NCI-H1092 treated with DMSO at 0.1 percent for 48 hours (cell line): ENCODE measurements around the gene OGDHL.
A peak's percentile ranks its signal among the peaks of the same experiment; 100 is the strongest.
"Not testable (repeated sequence)": the region's sequence is repeated elsewhere in the genome, so short reads cannot be mapped to it uniquely, and the experiment has no call there.

ENCODE experiments used
- DNase-seq: peaks from one replicate; lab custom pipeline; 2025; lab: John Stamatoyannopoulos, UW

The OGDHL gene

GRCh38 chr10:49739426-49739825, 22.7 kb downstream of the OGDHL start:
- no peak for DNase-seq

GRCh38 chr10:49738616-49739360, 23.3 kb downstream of the OGDHL start:
- DNase-seq = no peak

- no peak for DNase-seq
Observed at GRCh38 chr10:49737474-49738201, 24.5 kb downstream of the OGDHL start.

- DNase-seq = no peak
Observed at GRCh38 chr10:49736564-49737113, 25.5 kb downstream of the OGDHL start.

GRCh38 chr10:49735848-49736563, 26.1 kb downstream of the OGDHL start:
- DNase-seq = no peak

GRCh38 chr10:49735161-49735560, 27.0 kb downstream of the OGDHL start:
- no peak for DNase-seq

GRCh38 chr10:49734676-49735075, 27.4 kb downstream of the OGDHL start:
- no peak for DNase-seq

- DNase-seq = no peak
Observed at GRCh38 chr10:49733866-49734265, 28.3 kb downstream of the OGDHL start.

GRCh38 chr10:49726593-49726992, 35.5 kb downstream of the OGDHL start:
- no peak for DNase-seq

GRCh38 chr10:49715157-49715556, 47.0 kb downstream of the OGDHL start:
- not testable (repeated sequence) for DNase-seq

GRCh38 chr10:49713266-49713665, 48.9 kb downstream of the OGDHL start:
- DNase-seq = no peak

- DNase-seq = no peak
Observed at GRCh38 chr10:49711481-49711880, 50.6 kb downstream of the OGDHL start.

GRCh38 chr10:49710966-49711365, 51.2 kb downstream of the OGDHL start:
- no peak for DNase-seq

GRCh38 chr10:49709934-49710333, 52.2 kb downstream of the OGDHL start:
- DNase-seq = no peak

- DNase-seq = no peak
Observed at GRCh38 chr10:49707585-49707984, 54.5 kb downstream of the OGDHL start.

- peak; percentile 76 for DNase-seq
Observed at GRCh38 chr10:49700997-49701396, 61.1 kb downstream of the OGDHL start.

GRCh38 chr10:49700211-49700610, 61.9 kb downstream of the OGDHL start:
- no peak for DNase-seq

GRCh38 chr10:49698679-49699078, 63.4 kb downstream of the OGDHL start:
- no peak for DNase-seq

GRCh38 chr10:49696311-49696710, 65.8 kb downstream of the OGDHL start:
- DNase-seq = no peak

GRCh38 chr10:49694466-49694865, 67.7 kb downstream of the OGDHL start:
- DNase-seq = no peak

- no peak for DNase-seq
Observed at GRCh38 chr10:49691588-49691987, 70.5 kb downstream of the OGDHL start.

- no peak for DNase-seq
Observed at GRCh38 chr10:49690698-49691356, 71.3 kb downstream of the OGDHL start.
